H9 (cell line): ENCODE measurements around the gene TTC3. TPM values are rescaled to one million over a fixed set of nuclear protein-coding genes. Genes with fewer than 3 reads are reported as not detected.

Source experiments
- DNase-seq: peaks from one replicate; pipeline ENCODE4 v3.0.0-alpha.2; 2017
- H2AFZ ChIP-seq: one replicate; pipeline ENCODE4 v1.6.1; 2013; ENCODE audit warnings: mild to moderate bottlenecking, low read length, control low read depth, moderate library complexity
- H2AK5ac ChIP-seq: 2 replicates; pipeline ENCODE4 v1.6.1; 2013; ENCODE audit warnings: low read length, control low read depth, mixed read lengths; ENCODE audit not compliant: insufficient read length
- H2BK120ac ChIP-seq: one replicate; pipeline ENCODE4 v1.6.1; 2013; ENCODE audit warnings: low read depth, mild to moderate bottlenecking, low read length, control low read depth, inconsistent platforms; ENCODE audit not compliant: poor library complexity, severe bottlenecking
- H2BK12ac ChIP-seq: 2 replicates; pipeline ENCODE4 v1.6.1; 2013; ENCODE audit warnings: low read length, control low read depth, mixed read lengths, low read depth; ENCODE audit not compliant: insufficient read length
- H2BK15ac ChIP-seq: 2 replicates; pipeline ENCODE4 v1.6.1; 2013; ENCODE audit warnings: low read depth, low read length, control low read depth
- H2BK20ac ChIP-seq: one replicate; pipeline ENCODE4 v1.6.1; 2013; ENCODE audit warnings: low read depth, mild to moderate bottlenecking, low read length, control low read depth, inconsistent platforms; ENCODE audit not compliant: poor library complexity, severe bottlenecking
- H2BK5ac ChIP-seq: 2 replicates; pipeline ENCODE4 v1.6.1; 2013; ENCODE audit warnings: low read length, control low read depth, mixed read lengths; ENCODE audit not compliant: insufficient read length
- H3K14ac ChIP-seq: 2 replicates; pipeline ENCODE4 v1.6.1; 2013; ENCODE audit warnings: low read length, control low read depth; ENCODE audit not compliant: insufficient read depth
- H3K18ac ChIP-seq: 2 replicates; pipeline ENCODE4 v1.6.1; 2013; ENCODE audit warnings: low read depth, mild to moderate bottlenecking, mixed read lengths, low read length, control low read depth; ENCODE audit not compliant: insufficient read length
- H3K23ac ChIP-seq: 2 replicates; pipeline ENCODE4 v1.6.1; 2013; ENCODE audit warnings: low read length, control low read depth, mixed read lengths, low read depth; ENCODE audit not compliant: insufficient read length
- H3K23me2 ChIP-seq: 2 replicates; pipeline ENCODE4 v1.6.1; 2013; ENCODE audit warnings: low read depth, mild to moderate bottlenecking, mixed read lengths, low read length, control low read depth; ENCODE audit not compliant: insufficient read length, poor library complexity, severe bottlenecking
- H3K27ac ChIP-seq: 2 replicates; pipeline ENCODE4 v1.5.1; 2013; ENCODE audit warnings: low read length, control low read depth, mixed read lengths, low read depth; ENCODE audit not compliant: insufficient read length
- H3K27me3 ChIP-seq: 2 replicates; pipeline ENCODE4 v1.6.1; 2013; ENCODE audit warnings: low read length, control low read depth, inconsistent platforms; ENCODE audit not compliant: insufficient read depth
- H3K4ac ChIP-seq: 2 replicates; pipeline ENCODE4 v1.6.1; 2013; ENCODE audit warnings: low read depth, mild to moderate bottlenecking, control low read depth, inconsistent platforms, low read length, moderate library complexity
- H3K4me1 ChIP-seq: 2 replicates; pipeline ENCODE4 v1.6.1; 2013; ENCODE audit warnings: low read length, control low read depth, inconsistent platforms; ENCODE audit not compliant: insufficient read depth
- H3K4me2 ChIP-seq: 2 replicates; pipeline ENCODE4 v1.6.1; 2013; ENCODE audit warnings: low read length, control low read depth, mixed read lengths; ENCODE audit not compliant: insufficient read length, insufficient read depth
- H3K56ac ChIP-seq: 2 replicates; pipeline ENCODE4 v1.6.1; 2013; ENCODE audit warnings: low read depth, mild to moderate bottlenecking, mixed read lengths, low read length, control low read depth; ENCODE audit not compliant: insufficient read length
- H3K79me1 ChIP-seq: 2 replicates; pipeline ENCODE4 v1.6.1; 2013; ENCODE audit warnings: low read depth, mild to moderate bottlenecking, moderate library complexity, low read length, control low read depth, inconsistent platforms; ENCODE audit not compliant: insufficient read depth, poor library complexity, severe bottlenecking
- H3K79me2 ChIP-seq: 2 replicates; pipeline ENCODE4 v1.6.1; 2013; ENCODE audit warnings: low read length, control low read depth, inconsistent platforms; ENCODE audit not compliant: insufficient read depth
- H3K9ac ChIP-seq: 2 replicates; pipeline ENCODE4 v1.6.1; 2013; ENCODE audit warnings: low read length, control low read depth, mixed read lengths; ENCODE audit not compliant: insufficient read length; ENCODE audit errors: extremely low read depth
- H3K9me3 ChIP-seq: one replicate; pipeline ENCODE4 v1.6.1; 2013; ENCODE audit warnings: low read depth, low read length, inconsistent platforms; ENCODE audit not compliant: control insufficient read depth
- H3T11ph ChIP-seq: one replicate; pipeline ENCODE4 v1.6.1; 2013; ENCODE audit warnings: mild to moderate bottlenecking, low read length, control low read depth, inconsistent platforms
- H4K20me1 ChIP-seq: one replicate; pipeline ENCODE4 v1.6.1; 2013; ENCODE audit not compliant: control insufficient read depth, insufficient read length, insufficient read depth
- H4K5ac ChIP-seq: 2 replicates; pipeline ENCODE4 v1.6.1; 2013; ENCODE audit warnings: low read depth, mild to moderate bottlenecking, mixed read lengths, low read length, control low read depth; ENCODE audit not compliant: insufficient read length
- H4K8ac ChIP-seq: replicated peaks from 2 replicates; pipeline ENCODE4 v1.6.1; 2013; ENCODE audit warnings: low read length, control low read depth, mixed read lengths, low read depth; ENCODE audit not compliant: insufficient read length
- H4K91ac ChIP-seq: 2 replicates; pipeline ENCODE4 v1.6.1; 2013; ENCODE audit warnings: low read depth, mild to moderate bottlenecking, moderate library complexity, mixed read lengths, low read length, control low read depth; ENCODE audit not compliant: insufficient read length
- H3K27ac Mint-ChIP-seq, 3 experiments: 2 replicates in 2 of 3; 3 replicates in 1 of 3; pipeline ENCODE4 v1.8.0; 2020 to 2021; ENCODE audit warnings: mixed read lengths in 3 of 3, mild to moderate bottlenecking in 1 of 3, moderate library complexity in 1 of 3
- H3K27me3 Mint-ChIP-seq: 2 replicates; pipeline ENCODE4 v1.8.0; 2021; ENCODE audit warnings: low read depth, mild to moderate bottlenecking, moderate library complexity, mixed read lengths
- H3K36me3 Mint-ChIP-seq, 3 experiments: 2 replicates in 2 of 3; 3 replicates in 1 of 3; pipeline ENCODE4 v1.8.0; 2020 to 2021; ENCODE audit warnings: low read depth in 3 of 3, mixed read lengths in 3 of 3; ENCODE audit not compliant: insufficient read depth in 1 of 3
- H3K4me1 Mint-ChIP-seq, 2 experiments: 2 replicates each; pipeline ENCODE4 v1.8.0; 2020; ENCODE audit warnings: mixed read lengths in 2 of 2
- H3K4me3 Mint-ChIP-seq, 2 experiments: 2 replicates in 1 of 2; 3 replicates in 1 of 2; pipeline ENCODE4 v1.8.0; 2020 to 2021; ENCODE audit warnings: mild to moderate bottlenecking in 2 of 2, mixed read lengths in 2 of 2, moderate library complexity in 1 of 2
- H3K9me3 Mint-ChIP-seq, 2 experiments: 2 replicates in 1 of 2; 3 replicates in 1 of 2; pipeline ENCODE4 v1.8.0; 2020; ENCODE audit warnings: mild to moderate bottlenecking in 2 of 2, mixed read lengths in 2 of 2, moderate library complexity in 1 of 2
- CTCF ChIP-seq: fragments of 200-600 bp; sonication (generic); conservative IDR thresholded peaks from 3 replicates; pipeline ENCODE4 v1.8.0; 2021; ENCODE audit warnings: antibody characterized with exemption, mild to moderate bottlenecking
- WGBS: extraction: QIAGEN DNeasy Blood & Tissue Kit; methylation state at CpG from one replicate; pipeline ENCODE4 v1.1.7; 2013; ENCODE audit warnings: missing lambda C conversion rate, low lambda C conversion rate, mixed read lengths; ENCODE audit not compliant: insufficient read length; ENCODE audit errors: extremely low coverage; 5-methylcytosine and 5-hydroxymethylcytosine counted together
- total RNA-seq: library from RNA; stranded (reverse); gene quantifications from 2 replicates; pipeline ENCODE4 v1.2.1, GENCODE V29; 2021

TTC3 gene
- total RNA-seq, 1 experiment from 2014 or later, result 46.5 TPM

GRCh38 chr21:37074546-37074945, 1.5 kb downstream of the TTC3 start:
- Histone ChIP-seq H2BK12ac (no peak overlapping the region), H3K79me2 (0 out of 2 replicates have a peak, but pooled peaks cover 3% of the 10 kb centered on the region), H2BK15ac (no peak overlapping the region), H3K27me3 (peaks cover 11% of the 10 kb centered on the region; the same call in 1 of the 2 replicates), H2BK20ac (no peak overlapping the region), H2BK120ac (no peak overlapping the region), H4K91ac (no peak overlapping the region), H3K18ac (no peak overlapping the region), H3K23ac (no peak overlapping the region), H3K9me3 (no peaks in the 10 kb centered on the region), H3K9ac (no peak overlapping the region), H2BK5ac (no peak overlapping the region), H4K20me1 (no peaks in the 10 kb centered on the region), H3K23me2 (peaks cover 14% of the 10 kb centered on the region), H3K4me2 (peak overlapping the region; percentile 94), H3K14ac (no peak overlapping the region), H3T11ph (no peak overlapping the region), H3K4me1 (peaks cover 5% of the 10 kb centered on the region; the same call in 1 of the 2 replicates), H3K27ac (no peak overlapping the region), H3K79me1 (no peaks in the 10 kb centered on the region), H3K56ac (no peak overlapping the region), H4K8ac (no peak overlapping the region), H4K5ac (no peak overlapping the region), H2AK5ac (no peak overlapping the region), H3K4ac (no peak overlapping the region), H2AFZ (no peak overlapping the region)
- no CpG with 5 or more reads among the region's 9 CpGs for WGBS
- Mint-ChIP-seq H3K36me3 (peaks cover 0 to 4% (median 0%) of the 10 kb centered on the region in 3 experiments; a peak in 2 of 7 replicates), H3K9me3 (no peaks in the 10 kb centered on the region; a peak in 1 of 5 replicates), H3K4me1 (peaks cover 24 to 33% of the 10 kb centered on the region in 2 experiments), H3K27ac (no peak overlapping the region), H3K4me3 (peak overlapping the region; percentile 82 to 94), H3K27me3 (peaks cover 24% of the 10 kb centered on the region)
- no peak for DNase-seq
- no peak for TF ChIP-seq CTCF
